Head of caudate nucleus (tissue), 42 donors: Measurements from ENCODE around the gene DLL1.
A peak's percentile ranks its signal among the peaks of the same experiment; 100 is the strongest.

Experiments used
- DNase-seq, 42 donors: peaks; one replicate each; pipeline versions ENCODE4 v3.0.0 to v3.0.0-alpha.2; 2020 to 2021; ENCODE audit warnings: mixed read lengths in 7 of 42
- intact Hi-C: fragments of 100-400 bp; cut with DNase I; formaldehyde crosslinking; loops from one replicate; pipeline ENCODE4 v1.15.0; 2022

The DLL1 gene

GRCh38 chr6:170259278-170259677 is 31.6 kb downstream of the DLL1 start:
- DNase-seq, result no peak
- intact Hi-C loops, result no loop called here

GRCh38 chr6:170258407-170258806 is 32.5 kb downstream of the DLL1 start:
- intact Hi-C loops, result no loop called here
- DNase-seq, result peak in 1 of 42 donors; percentile 10

GRCh38 chr6:170257376-170257775 is 33.5 kb downstream of the DLL1 start:
- DNase-seq, result peak in 1 of 42 donors; percentile 8
- intact Hi-C loops, result no loop called here

GRCh38 chr6:170256641-170257040 is 34.2 kb downstream of the DLL1 start:
- intact Hi-C loops, result no loop called here
- no peak for DNase-seq

GRCh38 chr6:170255426-170256125 is 35.3 kb downstream of the DLL1 start:
- intact Hi-C loops, result no loop called here
- no peak for DNase-seq

GRCh38 chr6:170254315-170255213 is 36.3 kb downstream of the DLL1 start:
- DNase-seq, result no peak
- intact Hi-C loops, result no loop called here

GRCh38 chr6:170253910-170254269 is 37.0 kb downstream of the DLL1 start:
- intact Hi-C loops, result no loop called here
- DNase-seq, result no peak

- intact Hi-C loops, result no loop called here
- DNase-seq, result no peak
These were observed 37.5 kb downstream of the DLL1 start for GRCh38 chr6:170253226-170253909.

- DNase-seq, result peak in 1 of 42 donors; percentile 9
- intact Hi-C loops, result no loop called here
These were observed 38.9 kb downstream of the DLL1 start for GRCh38 chr6:170251776-170252571.

GRCh38 chr6:170250981-170251775 is 39.7 kb downstream of the DLL1 start:
- DNase-seq, result peak in 6 of 42 donors; percentile 21 to 55 (median 40)
- intact Hi-C loops, result no loop called here

GRCh38 chr6:170250455-170250854 is 40.4 kb downstream of the DLL1 start:
- intact Hi-C loops, result no loop called here

GRCh38 chr6:170249817-170250216 is 41.1 kb downstream of the DLL1 start:
- intact Hi-C loops, result no loop called here
- DNase-seq, result peak in 1 of 42 donors; percentile 3

More at GRCh38 chr6:170250455-170250854, 40.4 kb downstream of the DLL1 start:
- DNase-seq, result peak in 1 of 42 donors; percentile 9

GRCh38 chr6:170248861-170249600 is 41.8 kb downstream of the DLL1 start:
- peak in 1 of 42 donors; percentile 11 for DNase-seq
- intact Hi-C loops, result no loop called here

- intact Hi-C loops, result no loop called here
- DNase-seq, result peak in 2 of 42 donors; percentile 26 to 32
These were observed 42.6 kb downstream of the DLL1 start for GRCh38 chr6:170248111-170248805.

GRCh38 chr6:170247178-170247701 is 43.6 kb downstream of the DLL1 start:
- DNase-seq, result peak in 31 of 42 donors; percentile 34 to 88 (median 67)
- intact Hi-C loops, result no loop called here

GRCh38 chr6:170245475-170245992 is 45.3 kb downstream of the DLL1 start:
- intact Hi-C loops, result no loop called here
- DNase-seq, result peak in 1 of 42 donors; percentile 12
